Nephron progenitor cell (in vitro differentiated cells): ENCODE measurements around the gene ACTRT2.
A peak's percentile ranks its signal among the peaks of the same experiment; 100 is the strongest.

ENCODE experiments used
- DNase-seq: peaks from one replicate; pipeline ENCODE4 v3.0.0; 2021
- H3K27ac Mint-ChIP-seq: 2 replicates; pipeline ENCODE4 v1.8.0; 2021; ENCODE audit warnings: mild to moderate bottlenecking, moderate library complexity, mixed read lengths
- H3K27me3 Mint-ChIP-seq: 2 replicates; pipeline ENCODE4 v1.8.0; 2021; ENCODE audit warnings: mild to moderate bottlenecking, low read depth, mixed read lengths; ENCODE audit not compliant: poor library complexity
- H3K36me3 Mint-ChIP-seq: 2 replicates; pipeline ENCODE4 v1.8.0; 2021; ENCODE audit warnings: low read depth, mixed read lengths
- H3K4me1 Mint-ChIP-seq: 2 replicates; pipeline ENCODE4 v1.8.0; 2021; ENCODE audit warnings: mixed read lengths
- H3K4me3 Mint-ChIP-seq: 2 replicates; pipeline ENCODE4 v1.8.0; 2021; ENCODE audit warnings: mild to moderate bottlenecking, moderate library complexity, mixed read lengths
- H3K9me3 Mint-ChIP-seq: 2 replicates; pipeline ENCODE4 v1.8.0; 2021; ENCODE audit warnings: mild to moderate bottlenecking, moderate library complexity, mixed read lengths
- TF ChIP-seq, protein P1 (sequence below): fragments of 200-600 bp; sonication (generic); IDR thresholded peaks from 2 replicates; pipeline ENCODE4 v1.5.0; 2021; ENCODE audit warnings: antibody characterized with exemption

The ACTRT2 gene

GRCh38 chr1:2982615-2983318 is 38.5 kb upstream of the ACTRT2 start:
- H3K27me3 Mint-ChIP-seq = peaks cover 12% of the 10 kb centered on the region
- H3K9me3 Mint-ChIP-seq = peaks cover 57% of the 10 kb centered on the region
- TF ChIP-seq, protein P1, sequence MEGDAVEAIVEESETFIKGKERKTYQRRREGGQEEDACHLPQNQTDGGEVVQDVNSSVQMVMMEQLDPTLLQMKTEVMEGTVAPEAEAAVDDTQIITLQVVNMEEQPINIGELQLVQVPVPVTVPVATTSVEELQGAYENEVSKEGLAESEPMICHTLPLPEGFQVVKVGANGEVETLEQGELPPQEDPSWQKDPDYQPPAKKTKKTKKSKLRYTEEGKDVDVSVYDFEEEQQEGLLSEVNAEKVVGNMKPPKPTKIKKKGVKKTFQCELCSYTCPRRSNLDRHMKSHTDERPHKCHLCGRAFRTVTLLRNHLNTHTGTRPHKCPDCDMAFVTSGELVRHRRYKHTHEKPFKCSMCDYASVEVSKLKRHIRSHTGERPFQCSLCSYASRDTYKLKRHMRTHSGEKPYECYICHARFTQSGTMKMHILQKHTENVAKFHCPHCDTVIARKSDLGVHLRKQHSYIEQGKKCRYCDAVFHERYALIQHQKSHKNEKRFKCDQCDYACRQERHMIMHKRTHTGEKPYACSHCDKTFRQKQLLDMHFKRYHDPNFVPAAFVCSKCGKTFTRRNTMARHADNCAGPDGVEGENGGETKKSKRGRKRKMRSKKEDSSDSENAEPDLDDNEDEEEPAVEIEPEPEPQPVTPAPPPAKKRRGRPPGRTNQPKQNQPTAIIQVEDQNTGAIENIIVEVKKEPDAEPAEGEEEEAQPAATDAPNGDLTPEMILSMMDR = no peak
- H3K36me3 Mint-ChIP-seq = peaks cover 6% of the 10 kb centered on the region
- H3K4me1 Mint-ChIP-seq = peaks cover 13% of the 10 kb centered on the region
- no peak overlapping the region for H3K27ac Mint-ChIP-seq
- no peak for DNase-seq
- H3K4me3 Mint-ChIP-seq = no peak overlapping the region

- peaks cover 13% of the 10 kb centered on the region for H3K4me1 Mint-ChIP-seq
- peaks cover 12% of the 10 kb centered on the region for H3K27me3 Mint-ChIP-seq
- H3K4me3 Mint-ChIP-seq = no peak overlapping the region
- peaks cover 54% of the 10 kb centered on the region for H3K9me3 Mint-ChIP-seq
- TF ChIP-seq, protein P1 = no peak
- H3K27ac Mint-ChIP-seq = no peak overlapping the region
- peaks cover 6% of the 10 kb centered on the region for H3K36me3 Mint-ChIP-seq
- no peak for DNase-seq
Observed at GRCh38 chr1:2983319-2983705, 38.0 kb upstream of the ACTRT2 start.

DNA sequence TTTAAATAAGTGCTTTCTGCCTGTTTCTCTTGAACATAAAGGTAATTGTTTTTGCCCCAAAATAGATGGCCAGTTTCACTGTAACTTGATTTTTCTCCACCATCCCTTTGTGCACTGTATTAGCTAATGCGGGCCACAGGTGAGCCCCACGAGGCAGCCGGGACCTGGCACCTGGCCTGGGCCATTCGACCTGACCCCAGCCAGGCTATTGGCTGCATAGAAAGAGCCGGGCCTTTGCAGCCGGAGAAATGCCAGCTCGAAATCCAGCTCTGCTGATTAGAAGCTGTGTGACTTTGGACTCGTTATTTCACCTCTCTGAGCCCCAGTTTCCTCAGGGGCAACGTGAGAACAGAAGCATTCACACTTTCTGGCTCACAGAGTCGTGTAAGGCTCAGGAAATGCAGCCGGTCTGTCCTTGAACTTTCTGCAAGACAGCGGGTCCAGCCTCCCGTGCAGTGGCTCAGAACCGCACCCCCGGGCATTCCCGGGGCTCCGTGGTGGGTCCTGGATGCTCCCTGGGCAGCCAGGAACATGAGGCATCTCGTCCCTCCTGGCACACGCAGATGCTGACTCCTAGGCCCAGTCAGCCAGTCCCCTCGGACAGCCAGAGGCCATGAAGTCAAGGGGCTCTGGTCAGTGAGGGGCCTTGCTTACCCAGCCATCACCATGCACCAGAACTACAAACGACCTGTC is 37.4 kb upstream of the ACTRT2 start:
- H3K4me3 Mint-ChIP-seq = no peak overlapping the region
- peaks cover 6% of the 10 kb centered on the region for H3K36me3 Mint-ChIP-seq
- peaks cover 12% of the 10 kb centered on the region for H3K27me3 Mint-ChIP-seq
- H3K4me1 Mint-ChIP-seq = peaks cover 13% of the 10 kb centered on the region
- no peak for DNase-seq
- H3K27ac Mint-ChIP-seq = no peak overlapping the region
- peaks cover 59% of the 10 kb centered on the region for H3K9me3 Mint-ChIP-seq
- TF ChIP-seq, protein P1 = no peak

GRCh38 chr1:2984399-2985061 is 36.7 kb upstream of the ACTRT2 start:
- Mint-ChIP-seq H3K4me1 (peaks cover 13% of the 10 kb centered on the region), H3K27me3 (peaks cover 11% of the 10 kb centered on the region), H3K36me3 (peaks cover 6% of the 10 kb centered on the region), H3K9me3 (peaks cover 66% of the 10 kb centered on the region), H3K27ac (no peak overlapping the region), H3K4me3 (no peak overlapping the region)
- TF ChIP-seq, protein P1 = no peak
- no peak for DNase-seq

GRCh38 chr1:2985067-2985561 is 36.2 kb upstream of the ACTRT2 start:
- H3K4me3 Mint-ChIP-seq = no peak overlapping the region

More at GRCh38 chr1:2985067-2985561, 36.2 kb upstream of the ACTRT2 start:
- peaks cover 8% of the 10 kb centered on the region for H3K27me3 Mint-ChIP-seq
- DNase-seq = peak; percentile 52
- no peak overlapping the region for H3K27ac Mint-ChIP-seq
- H3K4me1 Mint-ChIP-seq = peaks cover 13% of the 10 kb centered on the region
- TF ChIP-seq, protein P1 = no peak
- H3K9me3 Mint-ChIP-seq = peaks cover 70% of the 10 kb centered on the region
- peaks cover 6% of the 10 kb centered on the region for H3K36me3 Mint-ChIP-seq
